Tibial artery (tissue), 4 donors: ENCODE data around the gene AASDHPPT.

Experiments used
- DNase-seq, 2 donors: peaks; one replicate each; pipeline ENCODE4 v3.0.0-alpha.2; 2019
- H3K27ac ChIP-seq, 2 donors: fragments of 200-600 bp; sonication (generic) in 1 of 2; 1 replicate in 1 of 2; 2 replicates in 1 of 2; pipeline ENCODE4 v1.5.1; 2018 to 2019; ENCODE audit warnings: mild to moderate bottlenecking in 1 of 2
- H3K27me3 ChIP-seq, 2 donors: fragments of 200-600 bp; sonication (generic) in 1 of 2; one replicate each; pipeline versions ENCODE4 v1.5.1 to v1.6.0; 2016 to 2019
- H3K36me3 ChIP-seq, 3 donors: fragments of 200-600 bp; sonication (generic) in 2 of 3; one replicate each; pipeline ENCODE4 v1.5.1; 2016 to 2019; ENCODE audit warnings: mild to moderate bottlenecking in 2 of 3
- H3K4me1 ChIP-seq, 4 donors: fragments of 200-600 bp; sonication (generic) in 2 of 4; 1 replicate in 3 of 4; 2 replicates in 1 of 4; pipeline ENCODE4 v1.5.1; 2016 to 2019
- H3K4me3 ChIP-seq, 2 donors: fragments of 200-600 bp; sonication (generic) in 1 of 2; 1 replicate in 1 of 2; 2 replicates in 1 of 2; pipeline ENCODE4 v1.5.1; 2018 to 2019; ENCODE audit warnings: mild to moderate bottlenecking in 2 of 2
- H3K9me3 ChIP-seq, 3 donors: fragments of 200-600 bp; sonication (generic) in 1 of 3; one replicate each; pipeline ENCODE4 v1.5.1; 2016 to 2019
- intact Hi-C: fragments of 100-400 bp; cut with DNase I; formaldehyde crosslinking; loops from one replicate; pipeline ENCODE4 v1.15.0; 2023; ENCODE audit warnings: low total_unique reads
- TF ChIP-seq, protein P1 (sequence below), 2 experiments: fragments of 200-600 bp in 1 of 2; fragments of 450-650 bp in 1 of 2; IDR thresholded peaks; one replicate each; pipeline ENCODE4 v1.5.1; 2017 to 2019; ENCODE audit warnings: antibody characterized with exemption in 2 of 2, mild to moderate bottlenecking in 1 of 2, moderate library complexity in 1 of 2

The AASDHPPT gene

DNA sequence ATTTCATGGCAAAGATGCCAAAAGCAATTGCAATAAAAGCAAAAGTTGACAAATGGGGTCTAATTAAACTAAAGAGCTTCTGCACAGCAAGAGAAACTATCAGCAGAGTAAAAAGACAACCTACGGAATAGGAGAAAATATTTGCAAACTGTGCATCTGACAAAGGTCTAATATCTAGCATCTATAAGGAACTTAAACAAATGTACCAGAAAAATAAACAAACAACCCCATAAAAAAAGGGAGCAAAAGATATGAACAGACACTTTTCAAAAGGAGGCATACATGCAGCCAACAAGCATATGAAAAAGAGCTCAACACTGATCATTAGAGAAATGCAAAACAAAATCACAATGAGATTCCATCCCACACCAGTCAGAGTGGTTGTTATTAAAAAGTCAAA lies 60.3 kb downstream of the AASDHPPT start:
- no peak overlapping the region for H3K4me3 ChIP-seq
- TF ChIP-seq, protein P1, sequence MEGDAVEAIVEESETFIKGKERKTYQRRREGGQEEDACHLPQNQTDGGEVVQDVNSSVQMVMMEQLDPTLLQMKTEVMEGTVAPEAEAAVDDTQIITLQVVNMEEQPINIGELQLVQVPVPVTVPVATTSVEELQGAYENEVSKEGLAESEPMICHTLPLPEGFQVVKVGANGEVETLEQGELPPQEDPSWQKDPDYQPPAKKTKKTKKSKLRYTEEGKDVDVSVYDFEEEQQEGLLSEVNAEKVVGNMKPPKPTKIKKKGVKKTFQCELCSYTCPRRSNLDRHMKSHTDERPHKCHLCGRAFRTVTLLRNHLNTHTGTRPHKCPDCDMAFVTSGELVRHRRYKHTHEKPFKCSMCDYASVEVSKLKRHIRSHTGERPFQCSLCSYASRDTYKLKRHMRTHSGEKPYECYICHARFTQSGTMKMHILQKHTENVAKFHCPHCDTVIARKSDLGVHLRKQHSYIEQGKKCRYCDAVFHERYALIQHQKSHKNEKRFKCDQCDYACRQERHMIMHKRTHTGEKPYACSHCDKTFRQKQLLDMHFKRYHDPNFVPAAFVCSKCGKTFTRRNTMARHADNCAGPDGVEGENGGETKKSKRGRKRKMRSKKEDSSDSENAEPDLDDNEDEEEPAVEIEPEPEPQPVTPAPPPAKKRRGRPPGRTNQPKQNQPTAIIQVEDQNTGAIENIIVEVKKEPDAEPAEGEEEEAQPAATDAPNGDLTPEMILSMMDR (IDR thresholded peaks at IDR 0.05): no peak
- no peaks in the 10 kb centered on the region for H3K4me1 ChIP-seq
- intact Hi-C loops: no loop called here
- no peak for DNase-seq
- H3K9me3 ChIP-seq: no peaks in the 10 kb centered on the region
- H3K27me3 ChIP-seq: no peaks in the 10 kb centered on the region
- no peak overlapping the region for H3K27ac ChIP-seq
- H3K36me3 ChIP-seq: no peaks in the 10 kb centered on the region
